ENCODE measurements around the gene OPA1. TPM values are rescaled to one million over a fixed set of nuclear protein-coding genes. Genes with fewer than 3 reads are reported as not detected.

OPA1 gene
- polyA plus RNA-seq, 4 donors, result 53.3 to 75.6 (median 62.5) TPM

- DNase-seq (ENCODE audit: low read depth in 4 of 4, low spot score in 2 of 4), result no peak
These were observed 100.8 kb downstream of the OPA1 start for GRCh38 chr3:193693774-193694173.

- DNase-seq (ENCODE audit: low read depth in 4 of 4, low spot score in 2 of 4), result no peak
These were observed 109.1 kb downstream of the OPA1 start for GRCh38 chr3:193701953-193702635.

GRCh38 chr3:193702967-193703366 is 110.0 kb downstream of the OPA1 start:
- no peak for DNase-seq (ENCODE audit: low read depth in 4 of 4, low spot score in 2 of 4)

DNA sequence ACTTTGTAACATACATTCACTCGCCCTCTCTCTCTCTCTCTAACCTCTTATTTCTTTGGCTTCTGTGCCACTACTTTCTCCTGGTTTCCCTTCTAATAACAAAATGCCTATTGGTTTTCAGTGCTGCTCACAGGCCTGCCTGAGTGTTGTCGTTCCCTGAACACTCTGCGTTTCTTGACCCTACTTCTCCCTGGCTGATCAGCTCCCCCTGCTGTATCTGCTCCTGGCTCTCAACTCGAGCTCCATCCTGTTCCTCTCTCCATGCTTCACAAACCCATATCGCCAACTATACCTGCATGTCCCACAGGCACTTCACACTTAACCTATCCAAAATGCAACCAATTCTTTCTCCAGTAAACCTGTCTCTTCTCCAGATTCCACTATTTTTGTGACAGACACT is 111.4 kb downstream of the OPA1 start:
- DNase-seq (ENCODE audit: low read depth in 4 of 4, low spot score in 2 of 4), result no peak

- DNase-seq (ENCODE audit: low read depth in 4 of 4, low spot score in 2 of 4), result no peak
These were observed 115.3 kb downstream of the OPA1 start for GRCh38 chr3:193708270-193708669.

DNA sequence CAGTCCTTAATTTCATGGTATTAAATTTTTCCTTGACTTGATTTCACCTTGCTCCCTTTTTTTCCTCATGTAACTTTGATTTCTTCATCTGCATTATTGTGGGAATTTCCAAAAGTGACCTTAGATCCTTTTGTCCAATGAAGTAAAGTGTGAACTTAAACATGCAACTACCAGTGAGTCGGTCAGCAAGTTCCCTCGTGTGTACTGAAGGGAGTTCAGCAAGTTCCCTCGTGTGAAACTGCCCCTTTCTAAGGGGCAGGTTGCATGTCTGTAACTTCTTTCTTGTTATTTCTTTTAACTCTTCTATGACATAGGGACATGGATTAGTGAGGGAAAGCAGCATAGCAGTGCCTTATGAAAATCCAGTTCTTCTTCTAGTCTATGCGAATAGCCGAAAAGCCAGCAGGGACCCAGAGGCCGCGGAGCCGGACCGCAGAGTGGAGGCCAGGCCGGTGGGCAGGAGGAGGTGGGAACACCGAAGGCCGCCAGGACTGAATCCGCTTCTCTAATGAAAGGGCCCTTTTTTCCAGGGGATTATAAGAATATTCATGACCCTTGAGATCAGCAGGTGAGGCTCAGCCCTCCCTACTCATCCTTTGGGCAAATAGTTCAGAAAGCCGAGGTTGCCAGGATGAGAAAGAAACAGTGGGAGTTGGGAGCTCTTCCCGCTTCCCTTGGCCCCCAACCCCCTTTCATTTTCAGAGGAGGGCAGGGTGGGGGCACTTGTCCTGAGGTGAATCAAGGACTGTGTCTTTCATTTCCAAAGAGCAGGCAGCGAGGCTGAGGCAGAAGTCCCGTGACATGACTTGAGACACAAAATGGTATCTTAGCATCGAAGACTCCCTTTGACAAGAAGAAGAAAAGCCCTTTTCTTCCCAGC is 117.5 kb downstream of the OPA1 start:
- DNase-seq (ENCODE audit: low read depth in 4 of 4, low spot score in 2 of 4), result no peak

DNA sequence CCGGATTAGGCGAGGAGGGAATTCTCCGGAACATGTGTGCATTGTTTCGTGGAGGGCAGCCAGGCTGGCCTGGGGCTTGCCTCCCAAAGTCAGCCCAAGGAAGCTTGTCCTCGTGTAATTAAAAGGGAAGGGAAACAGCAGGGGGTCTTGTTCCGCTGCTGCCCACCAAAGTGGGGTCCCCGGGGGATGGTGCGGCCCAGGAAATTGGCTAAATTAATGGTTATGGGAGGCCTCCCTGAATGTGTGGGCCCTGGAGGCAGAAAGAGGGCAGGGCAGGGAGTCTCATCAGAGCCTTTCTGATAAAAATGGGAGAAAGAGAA is 118.1 kb downstream of the OPA1 start:
- no peak for DNase-seq (ENCODE audit: low read depth in 4 of 4, low spot score in 2 of 4)

DNA sequence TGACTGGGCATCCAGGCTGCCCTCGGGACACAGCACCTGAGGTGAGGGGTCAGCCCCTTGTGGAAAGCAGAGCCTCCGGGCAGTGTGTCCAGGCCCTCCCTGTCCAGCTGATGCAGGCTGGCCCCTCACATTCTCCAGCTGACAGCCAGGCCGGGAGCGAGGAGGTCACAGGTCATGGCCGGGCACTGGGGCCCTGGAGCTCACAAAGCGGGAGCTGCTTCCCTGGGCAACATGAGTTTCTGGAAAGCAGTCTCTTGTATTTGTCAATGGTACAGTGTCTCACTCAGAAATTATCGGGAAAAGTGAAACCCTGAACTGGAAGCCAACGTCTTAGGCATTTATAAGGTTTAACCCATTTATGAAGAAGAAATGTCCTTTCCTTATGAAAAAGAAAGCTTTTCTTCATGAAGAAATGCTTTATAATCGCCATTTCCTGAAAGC is 118.5 kb downstream of the OPA1 start:
- DNase-seq (ENCODE audit: low read depth in 4 of 4, low spot score in 2 of 4), result no peak

- DNase-seq (ENCODE audit: low read depth in 4 of 4, low spot score in 2 of 4), result no peak
These were observed 119.1 kb downstream of the OPA1 start for GRCh38 chr3:193711964-193712598.

GRCh38 chr3:193712938-193713337 is 119.9 kb downstream of the OPA1 start:
- no peak for DNase-seq (ENCODE audit: low read depth in 4 of 4, low spot score in 2 of 4)

DNA sequence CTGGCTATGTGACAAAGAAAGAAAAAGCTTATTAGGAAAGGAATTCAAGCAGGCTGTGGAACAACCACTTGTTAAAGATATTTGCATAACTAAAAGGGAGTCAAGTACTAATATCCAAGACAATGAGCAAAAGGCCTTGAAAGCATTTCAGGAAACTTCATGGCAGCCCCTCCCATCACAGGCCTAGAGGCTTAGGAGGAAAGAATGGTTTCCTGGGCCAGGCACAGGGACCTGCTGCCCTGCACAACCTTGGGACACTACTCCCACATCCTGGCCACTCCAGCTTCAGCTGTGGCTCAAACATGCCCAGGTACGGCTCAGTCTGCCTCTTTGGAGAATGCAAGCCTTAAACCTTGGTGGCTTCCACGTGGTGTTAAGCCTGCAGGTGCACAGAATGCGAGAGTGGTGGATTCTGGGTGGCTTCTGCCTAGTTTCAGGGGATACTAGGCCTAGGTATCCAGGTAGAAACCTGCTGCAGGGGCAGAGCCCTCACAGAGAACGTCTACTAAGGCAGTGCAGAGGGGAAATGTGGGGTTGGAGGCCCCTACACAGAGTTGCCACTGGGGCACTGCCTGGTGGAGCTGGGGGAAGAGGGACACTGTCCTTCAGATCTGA is 121.6 kb downstream of the OPA1 start:
- DNase-seq (ENCODE audit: low read depth in 4 of 4, low spot score in 2 of 4), result no peak

DNA sequence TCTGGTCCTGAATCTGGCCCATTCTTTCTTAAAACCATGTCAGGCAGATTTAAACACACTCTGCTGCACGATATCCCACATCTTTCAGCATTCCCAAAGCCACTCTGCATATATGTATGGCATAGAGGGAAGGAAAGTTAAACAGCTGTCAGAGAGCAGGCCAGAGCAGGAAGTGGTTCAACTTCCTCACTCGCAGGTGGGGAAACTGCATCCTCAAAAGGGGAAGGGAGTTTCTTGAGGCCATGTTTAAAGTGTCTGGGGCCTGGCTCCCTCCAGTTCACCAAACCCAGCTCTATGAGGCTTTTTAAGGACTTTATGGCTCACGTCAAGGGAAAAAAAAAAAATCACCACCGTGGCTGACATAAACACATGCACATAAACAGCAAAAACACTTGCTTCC is 123.1 kb downstream of the OPA1 start:
- no peak for DNase-seq (ENCODE audit: low read depth in 4 of 4, low spot score in 2 of 4)

DNA sequence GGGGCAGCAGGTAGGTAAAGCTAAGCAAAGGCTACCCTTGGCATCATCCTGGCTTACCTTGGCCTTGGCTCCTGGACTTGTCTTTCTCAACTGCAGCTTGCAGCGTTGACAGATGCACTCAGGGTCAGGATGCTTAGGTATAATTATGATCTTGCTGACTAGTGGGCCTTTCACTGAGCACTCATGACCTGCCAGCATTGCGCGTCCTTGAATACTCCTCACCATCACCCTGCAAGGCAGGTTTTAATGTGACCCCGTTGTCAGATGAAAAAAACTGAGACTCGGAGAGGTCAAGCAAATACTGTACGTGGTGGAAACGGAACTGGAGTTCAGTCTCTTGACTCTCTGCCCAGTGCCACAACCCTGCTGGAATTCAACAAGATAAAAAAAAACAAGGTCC is 126.7 kb downstream of the OPA1 start:
- no peak for DNase-seq (ENCODE audit: low read depth in 4 of 4, low spot score in 2 of 4)

DNA sequence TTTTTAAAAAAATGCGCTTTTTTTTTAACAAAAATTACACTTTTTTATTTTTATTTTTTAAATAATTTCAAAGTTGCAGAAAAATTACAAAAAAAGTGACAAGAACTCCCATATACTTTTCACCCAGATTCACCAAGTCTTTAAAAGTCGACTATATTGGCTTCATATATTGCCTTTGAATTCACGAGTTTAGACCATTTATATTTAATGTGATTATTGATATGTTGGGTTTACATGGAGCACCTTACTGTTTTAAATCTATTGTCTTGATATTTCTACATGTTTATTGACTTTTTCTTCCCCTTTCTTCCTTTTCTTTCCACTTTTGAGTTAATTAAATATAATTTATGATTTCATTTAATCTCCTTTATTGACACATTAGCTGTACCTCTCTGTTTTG is 127.2 kb downstream of the OPA1 start:
- no peak for DNase-seq (ENCODE audit: low read depth in 4 of 4, low spot score in 2 of 4)

DNA sequence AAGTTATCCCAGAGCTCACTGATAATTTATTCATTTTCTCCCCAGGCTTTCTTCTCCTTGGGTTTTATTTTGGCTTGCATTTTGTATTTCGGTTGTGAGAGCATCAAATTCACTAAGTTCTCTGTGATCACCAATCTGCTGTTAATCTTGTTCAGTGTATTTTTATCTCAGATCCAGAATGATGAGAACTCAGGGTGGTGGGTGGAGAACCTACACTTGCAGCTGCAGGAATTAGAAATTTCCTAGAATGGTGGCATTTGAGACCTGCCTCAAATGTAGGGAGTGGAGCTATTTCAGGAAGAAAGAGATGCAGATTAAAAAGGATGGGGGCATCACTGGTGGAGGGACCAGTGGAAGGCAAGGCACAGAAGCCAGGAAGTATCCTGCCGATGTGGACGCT is 129.6 kb downstream of the OPA1 start:
- no peak for DNase-seq (ENCODE audit: low read depth in 4 of 4, low spot score in 2 of 4)

DNA sequence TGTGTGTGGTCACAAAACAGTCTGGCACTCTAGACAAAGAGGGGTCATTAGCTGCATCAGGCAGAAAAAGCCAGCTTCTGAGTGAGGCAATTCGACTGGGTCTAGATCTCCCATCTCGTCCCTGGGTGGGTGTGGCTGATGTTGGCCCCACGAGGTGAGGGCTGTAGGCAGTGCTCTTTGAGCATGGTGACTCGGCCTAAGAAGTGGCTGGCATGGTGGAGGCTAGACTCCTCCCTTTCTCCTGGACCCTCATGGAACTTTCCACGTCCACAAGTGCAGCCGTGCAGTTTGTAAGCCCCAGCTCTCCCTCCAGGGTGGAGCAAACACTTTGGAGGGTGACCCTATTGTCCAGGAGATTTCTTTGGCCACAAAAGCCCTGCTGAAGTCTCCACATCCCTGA is 134.1 kb downstream of the OPA1 start:
- no peak for DNase-seq (ENCODE audit: low read depth in 4 of 4, low spot score in 2 of 4)

GRCh38 chr3:193728429-193729087 is 135.6 kb downstream of the OPA1 start:
- no peak for DNase-seq (ENCODE audit: low read depth in 4 of 4, low spot score in 2 of 4)

DNA sequence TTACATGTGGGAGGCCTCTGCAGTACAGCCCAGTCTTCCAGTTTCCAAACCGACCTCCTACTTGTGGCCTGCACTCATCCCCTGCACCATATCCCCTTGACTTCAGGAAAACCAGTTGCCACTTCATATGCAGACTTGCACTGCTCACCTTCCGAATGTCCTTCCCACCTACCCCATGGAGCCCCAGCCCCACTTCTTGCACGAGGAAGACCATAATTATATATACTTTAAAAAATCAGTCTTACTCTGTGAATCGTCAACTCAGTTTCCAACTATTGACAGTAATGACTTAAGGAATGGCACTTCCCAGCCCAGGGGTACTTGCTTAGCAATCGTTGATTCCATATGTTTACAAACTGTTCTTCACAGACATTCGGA is 136.1 kb downstream of the OPA1 start:
- DNase-seq (ENCODE audit: low read depth in 4 of 4, low spot score in 2 of 4), result no peak

DNA sequence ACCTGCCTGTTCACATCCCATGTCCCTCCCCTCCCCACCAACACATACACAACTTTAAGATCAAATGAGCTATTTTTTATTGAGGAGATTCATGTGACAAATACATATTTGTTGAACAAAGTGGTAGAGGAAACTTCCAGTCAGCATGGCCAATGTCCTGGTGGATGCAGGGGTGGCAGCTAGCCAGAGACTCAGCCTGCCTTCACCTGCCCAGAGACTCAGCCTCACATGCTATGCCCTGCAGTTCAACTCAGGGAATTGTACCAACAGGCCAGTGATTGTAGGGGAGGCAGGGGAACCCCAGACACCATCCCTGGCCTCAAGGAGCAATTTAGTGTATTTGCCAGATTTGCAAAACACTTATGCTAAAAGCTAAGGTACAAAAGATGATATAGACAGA is 136.6 kb downstream of the OPA1 start:
- no peak for DNase-seq (ENCODE audit: low read depth in 4 of 4, low spot score in 2 of 4)

GRCh38 chr3:193730511-193730910 is 137.5 kb downstream of the OPA1 start:
- DNase-seq (ENCODE audit: low read depth in 4 of 4, low spot score in 2 of 4), result no peak

GRCh38 chr3:193730976-193731375 is 138.0 kb downstream of the OPA1 start:
- DNase-seq (ENCODE audit: low read depth in 4 of 4, low spot score in 2 of 4), result no peak
